Ectodermal cell (in vitro differentiated cells): ENCODE measurements around the gene KIF19.

ENCODE experiments used
- H3K27ac ChIP-seq: 2 replicates; pipeline ENCODE4 v1.7.0; 2013; ENCODE audit warnings: mild to moderate bottlenecking, low read depth, low read length; ENCODE audit not compliant: insufficient read depth, poor library complexity, severe bottlenecking
- H3K27me3 ChIP-seq: 2 replicates; pipeline ENCODE4 v1.7.0; 2013; ENCODE audit warnings: mild to moderate bottlenecking, low read length; ENCODE audit not compliant: insufficient read depth, control insufficient read depth, poor library complexity, severe bottlenecking
- H3K36me3 ChIP-seq: one replicate; pipeline ENCODE4 v1.7.0; 2013; ENCODE audit warnings: low read length; ENCODE audit not compliant: control insufficient read depth, insufficient read depth
- H3K4me1 ChIP-seq: one replicate; pipeline ENCODE4 v1.7.0; 2013; ENCODE audit warnings: low read length; ENCODE audit not compliant: control insufficient read depth, insufficient read depth
- H3K4me3 ChIP-seq: 2 replicates; pipeline ENCODE4 v1.7.0; 2013; ENCODE audit warnings: low read depth, low read length, control low read depth; ENCODE audit not compliant: insufficient read depth
- H3K9me3 ChIP-seq: 2 replicates; pipeline ENCODE4 v1.7.0; 2013; ENCODE audit warnings: mild to moderate bottlenecking, low read length, moderate library complexity; ENCODE audit not compliant: control insufficient read depth
- WGBS, 2 experiments: methylation state at CpG; one replicate each; pipeline ENCODE4 v1.1.7; 2013; ENCODE audit warnings: missing lambda C conversion rate in 2 of 2; 5-methylcytosine and 5-hydroxymethylcytosine counted together

The KIF19 gene

GRCh38 chr17:74389084-74389753, 63.2 kb downstream of the KIF19 start:
- H3K4me3 ChIP-seq: no peak overlapping the region
- H3K4me1 ChIP-seq: peaks cover 27% of the 10 kb centered on the region
- H3K9me3 ChIP-seq: no peaks in the 10 kb centered on the region
- no peak overlapping the region for H3K27ac ChIP-seq
- H3K27me3 ChIP-seq: no peaks in the 10 kb centered on the region
- whole genome bisulfite sequencing, 2 experiments: 71 to 77% methylated on average over 12 of the region's 12 CpGs
- no peaks in the 10 kb centered on the region for H3K36me3 ChIP-seq

DNA sequence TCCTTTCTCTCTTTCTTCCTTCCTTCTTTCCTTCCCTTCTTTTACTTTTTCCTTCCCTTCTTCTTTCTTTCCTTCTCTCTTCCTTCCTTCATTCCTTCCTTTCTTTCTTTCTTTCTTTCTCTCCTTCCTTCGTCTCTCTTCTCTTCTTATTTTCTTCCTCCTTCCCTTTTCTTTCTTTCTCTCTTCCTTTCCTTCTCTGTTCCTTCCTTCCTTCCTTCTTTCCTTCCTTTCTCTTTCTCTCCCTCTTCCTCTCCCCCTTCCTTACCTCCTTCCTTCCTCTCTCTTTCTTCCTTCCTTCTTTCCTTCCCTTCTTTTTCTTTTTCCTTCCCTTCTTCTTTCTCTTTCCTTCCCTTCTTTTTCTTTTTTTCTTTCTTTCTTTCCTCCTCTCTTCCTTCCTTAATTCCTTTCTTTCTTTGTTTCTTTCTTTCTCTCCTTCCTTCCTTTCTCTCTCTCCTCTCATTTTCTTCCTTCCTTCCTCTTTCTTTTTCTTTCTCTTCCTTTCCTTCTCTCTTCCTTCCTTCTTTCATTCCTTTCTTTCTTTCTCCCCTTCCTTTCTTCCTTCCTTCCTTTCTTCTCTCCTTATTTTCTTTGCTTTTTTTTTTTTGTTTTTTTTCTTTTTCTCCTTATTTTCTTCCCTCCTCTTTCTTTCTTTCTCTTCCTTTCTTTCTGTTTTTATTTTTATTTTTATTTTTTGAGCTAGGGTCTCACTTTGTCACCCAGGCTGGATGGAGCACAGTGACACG, 64.1 kb downstream of the KIF19 start:
- Histone ChIP-seq H3K36me3 (no peaks in the 10 kb centered on the region), H3K4me1 (peaks cover 29% of the 10 kb centered on the region), H3K4me3 (no peak overlapping the region), H3K9me3 (no peaks in the 10 kb centered on the region), H3K27me3 (no peaks in the 10 kb centered on the region), H3K27ac (no peak overlapping the region)
- 83 to 89% methylated on average over 2 of the region's 2 CpGs for WGBS, 2 experiments

- H3K27ac ChIP-seq: no peak overlapping the region
Measured at GRCh38 chr17:74390680-74391653, 64.9 kb downstream of the KIF19 start.

DNA sequence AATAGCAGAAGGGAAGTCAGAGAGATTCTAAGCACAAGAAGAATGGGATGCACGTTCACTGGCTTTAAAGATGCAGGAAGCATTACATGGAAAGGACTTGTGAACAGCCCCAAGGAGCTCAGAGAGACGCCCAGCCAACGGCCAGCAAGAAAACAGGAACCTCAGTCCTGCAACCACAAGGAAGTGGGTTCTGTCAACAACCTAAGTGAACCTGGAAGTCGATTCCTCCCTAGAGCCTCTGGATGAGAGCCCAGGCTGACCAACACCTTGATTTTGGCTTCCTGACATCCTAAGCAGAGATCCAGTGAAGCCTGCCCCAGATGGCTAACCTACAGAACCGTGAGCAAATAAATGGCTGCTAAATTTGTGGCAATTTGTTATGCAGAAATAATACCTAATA, 65.7 kb downstream of the KIF19 start:
- no peaks in the 10 kb centered on the region for H3K9me3 ChIP-seq
- no peak overlapping the region for H3K27ac ChIP-seq
- no peaks in the 10 kb centered on the region for H3K36me3 ChIP-seq
- H3K4me3 ChIP-seq: no peak overlapping the region
- WGBS, 2 experiments: 90 to 91% methylated on average over 5 of the region's 5 CpGs
- H3K4me1 ChIP-seq: peaks cover 29% of the 10 kb centered on the region
- H3K27me3 ChIP-seq: no peaks in the 10 kb centered on the region

More at GRCh38 chr17:74390680-74391653, 64.9 kb downstream of the KIF19 start:
- Histone ChIP-seq H3K9me3 (no peaks in the 10 kb centered on the region), H3K4me3 (no peak overlapping the region), H3K4me1 (peaks cover 29% of the 10 kb centered on the region), H3K27me3 (no peaks in the 10 kb centered on the region), H3K36me3 (no peaks in the 10 kb centered on the region)
- WGBS, 2 experiments: 91 to 93% methylated on average over 10 to 11 of the region's 11 CpGs

GRCh38 chr17:74392848-74393247, 66.8 kb downstream of the KIF19 start:
- WGBS, 2 experiments: 64 to 81% methylated on average over 5 of the region's 5 CpGs
- Histone ChIP-seq H3K27me3 (no peaks in the 10 kb centered on the region), H3K27ac (no peak overlapping the region), H3K4me3 (no peak overlapping the region), H3K4me1 (peaks cover 23% of the 10 kb centered on the region), H3K36me3 (no peaks in the 10 kb centered on the region), H3K9me3 (no peaks in the 10 kb centered on the region)

DNA sequence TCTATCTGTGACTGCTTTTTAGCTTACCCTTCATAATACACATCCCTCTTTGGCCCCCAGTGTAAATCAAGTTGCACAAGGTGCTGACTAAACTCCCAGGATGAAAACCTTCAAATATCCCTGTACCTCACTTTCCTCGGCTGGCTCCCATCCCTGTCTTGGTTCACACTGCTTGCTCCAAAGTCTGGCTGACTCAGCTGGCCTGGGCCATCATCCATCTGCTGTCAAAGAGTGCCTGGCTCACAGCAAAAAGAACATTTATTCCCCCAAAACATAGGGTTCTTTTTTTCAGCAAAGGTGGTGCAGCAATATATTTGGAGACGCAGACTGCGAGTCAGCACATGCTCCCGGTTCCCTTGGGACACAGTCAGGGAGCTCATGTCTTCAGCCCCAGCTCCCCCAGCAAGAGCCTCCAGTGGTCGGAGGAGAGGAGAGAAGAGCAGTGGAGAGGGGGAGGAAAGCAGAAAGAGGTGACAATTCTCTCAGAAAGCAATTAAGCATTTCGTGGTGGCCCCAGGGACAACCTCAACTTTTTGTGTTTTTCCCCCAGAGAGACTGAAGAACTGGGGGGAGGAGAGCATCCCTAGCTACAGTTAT, 67.4 kb downstream of the KIF19 start:
- no peaks in the 10 kb centered on the region for H3K27me3 ChIP-seq
- 92 to 96% methylated on average over 6 of the region's 6 CpGs for WGBS, 2 experiments
- H3K9me3 ChIP-seq: no peaks in the 10 kb centered on the region
- no peak overlapping the region for H3K4me3 ChIP-seq
- no peaks in the 10 kb centered on the region for H3K36me3 ChIP-seq
- no peak overlapping the region for H3K27ac ChIP-seq
- H3K4me1 ChIP-seq: peaks cover 20% of the 10 kb centered on the region

- 88% methylated on average over 12 of the region's 12 CpGs for WGBS, 2 experiments
- no peaks in the 10 kb centered on the region for H3K36me3 ChIP-seq
- H3K27me3 ChIP-seq: no peaks in the 10 kb centered on the region
- H3K9me3 ChIP-seq: no peaks in the 10 kb centered on the region
- peaks cover 10% of the 10 kb centered on the region for H3K4me1 ChIP-seq
- H3K4me3 ChIP-seq: no peak overlapping the region
- no peak overlapping the region for H3K27ac ChIP-seq
Measured at GRCh38 chr17:74394275-74394950, 68.4 kb downstream of the KIF19 start.

DNA sequence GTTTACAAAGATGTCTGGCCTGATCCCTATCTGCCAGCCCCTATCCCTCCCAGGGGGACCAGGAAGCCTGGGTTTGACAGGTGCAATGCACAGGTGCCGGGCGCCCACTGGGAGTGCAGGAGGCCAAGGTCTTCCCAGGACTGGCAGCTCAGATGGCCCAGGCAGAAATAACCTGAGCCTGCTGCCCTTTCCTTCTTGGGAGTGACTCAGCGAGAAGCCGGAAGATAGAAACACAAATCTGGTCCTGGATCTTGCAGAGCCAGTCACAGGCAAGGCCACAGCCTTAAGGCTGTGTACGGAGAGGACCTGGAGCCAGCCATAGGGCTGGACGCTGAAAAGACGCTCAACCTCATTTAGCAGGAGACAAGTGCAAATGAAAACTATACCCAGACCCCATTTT, 69.0 kb downstream of the KIF19 start:
- Histone ChIP-seq H3K36me3 (no peaks in the 10 kb centered on the region), H3K27me3 (no peaks in the 10 kb centered on the region), H3K27ac (no peak overlapping the region), H3K4me1 (peaks cover 8% of the 10 kb centered on the region), H3K4me3 (no peak overlapping the region), H3K9me3 (no peaks in the 10 kb centered on the region)
- WGBS, 2 experiments: 92 to 93% methylated on average over 7 of the region's 7 CpGs

GRCh38 chr17:74396567-74396966, 70.5 kb downstream of the KIF19 start:
- Histone ChIP-seq H3K9me3 (no peaks in the 10 kb centered on the region), H3K4me1 (peaks cover 8% of the 10 kb centered on the region), H3K4me3 (no peak overlapping the region), H3K36me3 (no peaks in the 10 kb centered on the region), H3K27ac (no peak overlapping the region), H3K27me3 (no peaks in the 10 kb centered on the region)
- WGBS, 2 experiments: 92 to 96% methylated on average over 4 of the region's 4 CpGs
